Activated CD4-positive, alpha-beta T cell treated with anti-CD3 and anti-CD28 coated beads, Interleukin-2, amount 10 ng/mL, durations not matched to agents 24 days and 14 days (primary cell): ENCODE data around the gene DDX11. TPM values are rescaled to one million over a fixed set of nuclear protein-coding genes. Genes with fewer than 3 reads are reported as not detected.
A peak's percentile ranks its signal among the peaks of the same experiment; 100 is the strongest.
"Not testable (repeated sequence)": the region's sequence is repeated elsewhere in the genome, so short reads cannot be mapped to it uniquely, and the experiment has no call there.

Source experiments
- DNase-seq: peaks from one replicate; pipeline ENCODE4 v3.0.0; 2022
- H3K27ac Mint-ChIP-seq: one replicate; pipeline ENCODE4 v1.8.0; 2022; ENCODE audit warnings: mild to moderate bottlenecking, mixed read lengths
- H3K27me3 Mint-ChIP-seq: one replicate; pipeline ENCODE4 v1.8.0; 2022; ENCODE audit warnings: mixed read lengths
- H3K36me3 Mint-ChIP-seq: one replicate; pipeline ENCODE4 v1.8.0; 2022; ENCODE audit warnings: low read depth, mild to moderate bottlenecking, mixed read lengths
- H3K4me1 Mint-ChIP-seq: one replicate; pipeline ENCODE4 v1.8.0; 2021; ENCODE audit warnings: mixed read lengths
- H3K4me3 Mint-ChIP-seq: one replicate; pipeline ENCODE4 v1.8.0; 2022; ENCODE audit warnings: mild to moderate bottlenecking, moderate library complexity, mixed read lengths
- H3K9me3 Mint-ChIP-seq: one replicate; pipeline ENCODE4 v1.8.0; 2021; ENCODE audit warnings: mixed read lengths
- intact Hi-C: fragments of 100-400 bp; cut with micrococcal nuclease; formaldehyde crosslinking; loops from one replicate; pipeline ENCODE4 v1.15.1; 2023
- total RNA-seq: library from RNA; stranded (reverse); gene quantifications from 2 replicates; pipeline ENCODE4 v1.2.3, GENCODE V29; 2022

Gene DDX11
- total RNA-seq, 1 donor from 2014 or later, result 186 TPM

DNA sequence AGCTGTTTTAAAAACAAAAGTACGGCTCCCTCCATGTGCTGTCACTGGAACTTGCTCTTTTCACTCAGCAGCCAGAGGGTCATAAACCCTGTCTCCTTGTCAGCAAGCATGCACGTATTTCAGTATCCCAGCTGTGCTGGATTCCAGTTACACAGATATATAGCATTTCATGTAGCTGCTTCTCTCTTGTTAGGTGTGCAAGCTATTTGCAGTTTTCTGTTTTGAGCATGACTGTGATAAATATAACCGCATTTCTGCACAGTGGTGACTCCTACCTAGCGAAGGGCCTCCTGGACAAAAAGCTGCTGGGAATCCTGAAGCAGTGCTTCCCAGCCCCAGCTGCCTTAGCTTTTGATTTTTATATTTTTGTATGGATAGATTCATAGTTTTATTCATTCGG lies 24.7 kb downstream of the DDX11 start:
- DNase-seq, H3K27ac Mint-ChIP-seq, H3K4me1 Mint-ChIP-seq, H3K27me3 Mint-ChIP-seq, H3K4me3 Mint-ChIP-seq, intact Hi-C loops, H3K9me3 Mint-ChIP-seq: not testable (repeated sequence)
- H3K36me3 Mint-ChIP-seq, result peaks cover 20% of the 10 kb centered on the region

DNA sequence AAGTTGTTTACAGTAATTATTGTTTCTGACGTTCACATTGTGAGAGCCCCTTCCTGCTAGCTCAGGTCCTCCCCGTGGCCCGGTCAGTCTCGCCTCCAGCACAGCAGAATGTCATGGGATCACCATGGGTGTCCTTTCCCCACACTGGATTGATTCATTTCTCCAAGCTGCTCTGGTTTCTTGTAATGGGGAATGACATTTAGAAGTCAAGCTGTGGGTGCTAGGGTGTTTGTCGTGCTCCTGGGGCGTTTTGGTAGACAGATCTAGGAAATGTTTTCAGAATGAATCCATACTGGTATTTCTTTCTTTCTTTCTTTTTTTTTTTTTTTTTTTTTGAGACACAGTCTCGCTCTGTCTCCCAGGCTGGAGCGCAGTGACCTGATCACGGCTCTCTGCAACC lies 25.1 kb downstream of the DDX11 start:
- intact Hi-C loops, H3K9me3 Mint-ChIP-seq, H3K4me3 Mint-ChIP-seq, H3K27ac Mint-ChIP-seq, DNase-seq, H3K4me1 Mint-ChIP-seq, H3K27me3 Mint-ChIP-seq: not testable (repeated sequence)
- peaks cover 22% of the 10 kb centered on the region for H3K36me3 Mint-ChIP-seq

DNA sequence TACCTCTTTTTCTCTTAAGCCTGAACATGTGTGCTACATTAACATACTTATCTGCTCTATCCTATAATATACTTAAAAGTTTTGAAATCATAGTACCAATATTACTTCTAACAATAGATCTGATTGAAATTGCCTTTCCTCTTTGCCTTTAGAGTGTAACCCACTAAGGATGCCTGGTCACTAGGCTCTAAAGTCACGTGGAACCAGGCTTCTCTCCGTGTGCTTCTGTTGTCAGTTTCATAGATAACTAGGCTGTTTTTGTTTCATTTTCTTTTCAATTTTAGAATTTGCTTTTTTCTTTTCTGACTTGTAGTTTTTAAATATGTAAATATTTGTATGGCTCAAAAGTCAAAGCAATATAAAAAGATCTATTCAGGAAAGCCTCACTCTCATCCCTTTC lies 25.8 kb downstream of the DDX11 start:
- H3K4me3 Mint-ChIP-seq, H3K4me1 Mint-ChIP-seq, H3K9me3 Mint-ChIP-seq, H3K27ac Mint-ChIP-seq, DNase-seq, H3K27me3 Mint-ChIP-seq, intact Hi-C loops: not testable (repeated sequence)
- peaks cover 26% of the 10 kb centered on the region for H3K36me3 Mint-ChIP-seq

DNA sequence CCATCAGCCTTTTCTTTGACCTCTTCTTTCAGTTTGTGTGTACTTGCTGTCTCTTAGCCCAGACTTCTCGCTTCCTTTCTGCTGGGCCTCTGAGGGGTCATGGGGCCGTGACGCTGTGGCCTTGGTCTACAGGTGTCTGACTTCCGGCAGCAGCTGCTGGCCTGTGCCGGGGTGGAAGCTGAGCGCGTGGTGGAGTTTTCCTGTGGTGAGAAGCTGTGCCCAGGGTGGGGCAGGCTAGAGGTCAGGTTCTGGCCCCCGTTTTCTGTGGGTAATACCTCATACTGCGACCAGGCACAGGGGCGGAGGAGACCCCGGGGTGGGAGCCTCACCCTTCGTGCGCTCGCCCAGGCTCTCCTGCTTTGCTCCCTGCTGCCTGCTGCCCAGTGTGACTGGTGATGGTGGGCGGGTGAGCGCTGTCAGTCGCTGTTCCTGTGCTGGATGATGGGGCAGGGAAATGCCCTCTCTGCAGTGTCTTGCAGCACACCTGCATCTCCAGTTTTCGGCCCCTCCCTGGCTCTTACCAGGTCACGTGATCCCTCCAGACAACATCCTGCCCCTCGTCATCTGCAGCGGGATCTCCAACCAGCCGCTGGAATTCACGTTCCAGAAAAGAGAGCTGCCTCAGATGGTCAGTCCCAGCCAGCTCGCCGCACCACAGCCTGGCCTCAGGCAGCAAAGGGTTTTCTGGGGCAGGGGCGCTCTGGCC lies 27.0 kb downstream of the DDX11 start:
- intact Hi-C loops, H3K27me3 Mint-ChIP-seq, H3K4me3 Mint-ChIP-seq, H3K27ac Mint-ChIP-seq, DNase-seq, H3K9me3 Mint-ChIP-seq, H3K4me1 Mint-ChIP-seq: not testable (repeated sequence)
- H3K36me3 Mint-ChIP-seq, result peaks cover 23% of the 10 kb centered on the region

DNA sequence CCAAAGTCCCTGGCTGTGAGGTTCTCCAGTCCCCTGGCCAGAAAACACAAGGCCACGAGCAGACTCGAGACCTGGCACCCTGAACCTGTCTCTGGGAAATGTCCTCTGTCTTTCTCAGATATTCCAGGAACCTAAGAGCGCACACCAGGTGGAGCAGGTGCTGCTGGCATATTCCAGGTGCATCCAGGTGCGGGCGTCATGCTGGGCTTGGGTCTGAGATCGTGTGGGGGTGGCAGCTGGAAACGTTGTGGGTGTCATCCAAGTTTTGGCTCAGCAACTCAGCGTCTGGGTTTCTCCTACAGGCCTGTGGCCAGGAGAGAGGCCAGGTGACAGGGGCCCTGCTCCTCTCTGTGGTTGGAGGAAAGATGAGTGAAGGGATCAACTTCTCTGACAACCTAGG lies 28.5 kb downstream of the DDX11 start:
- intact Hi-C loops, H3K27me3 Mint-ChIP-seq, H3K4me1 Mint-ChIP-seq, H3K9me3 Mint-ChIP-seq, H3K4me3 Mint-ChIP-seq, H3K27ac Mint-ChIP-seq, DNase-seq: not testable (repeated sequence)
- H3K36me3 Mint-ChIP-seq, result peaks cover 16% of the 10 kb centered on the region

DNA sequence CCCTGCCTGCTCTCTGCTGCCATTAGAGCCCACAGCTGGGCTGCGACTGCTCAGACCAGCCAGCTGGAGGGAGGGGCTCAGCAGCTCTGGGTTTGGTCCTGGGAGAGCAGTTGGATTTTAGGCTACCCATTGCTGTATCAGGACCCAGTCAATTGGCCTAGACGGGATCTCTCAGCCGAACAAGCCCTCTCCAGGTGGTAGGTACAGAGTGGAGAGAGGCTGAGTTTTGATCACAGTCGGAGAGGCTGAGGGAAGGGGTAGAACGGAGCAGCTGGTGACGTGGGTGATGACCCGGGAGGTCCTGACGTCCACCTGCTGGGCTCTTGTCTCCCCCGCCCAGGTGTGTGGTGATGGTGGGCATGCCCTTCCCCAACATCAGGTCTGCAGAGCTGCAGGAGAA lies 28.9 kb downstream of the DDX11 start:
- H3K4me3 Mint-ChIP-seq, DNase-seq, H3K9me3 Mint-ChIP-seq, H3K4me1 Mint-ChIP-seq, H3K27me3 Mint-ChIP-seq, intact Hi-C loops, H3K27ac Mint-ChIP-seq: not testable (repeated sequence)
- H3K36me3 Mint-ChIP-seq, result peaks cover 15% of the 10 kb centered on the region

DNA sequence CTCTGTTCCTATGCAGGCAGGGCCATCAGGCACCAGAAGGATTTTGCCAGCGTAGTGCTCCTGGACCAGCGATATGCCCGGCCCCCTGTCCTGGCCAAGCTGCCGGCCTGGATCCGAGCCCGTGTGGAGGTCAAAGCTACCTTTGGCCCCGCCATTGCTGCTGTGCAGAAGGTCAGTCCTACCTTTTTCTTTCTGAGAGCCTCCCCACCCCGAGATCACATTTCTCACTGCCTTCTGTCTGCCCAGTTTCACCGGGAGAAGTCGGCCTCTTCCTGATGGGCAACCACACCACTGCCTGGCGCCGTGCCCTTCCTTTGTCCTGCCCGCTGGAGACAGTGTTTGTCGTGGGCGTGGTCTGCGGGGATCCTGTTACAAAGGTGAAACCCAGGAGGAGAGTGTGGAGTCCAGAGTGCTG lies 29.9 kb downstream of the DDX11 start:
- intact Hi-C loops, H3K27me3 Mint-ChIP-seq, H3K4me3 Mint-ChIP-seq, H3K27ac Mint-ChIP-seq, H3K9me3 Mint-ChIP-seq, DNase-seq, H3K4me1 Mint-ChIP-seq: not testable (repeated sequence)
- peaks cover 15% of the 10 kb centered on the region for H3K36me3 Mint-ChIP-seq

DNA sequence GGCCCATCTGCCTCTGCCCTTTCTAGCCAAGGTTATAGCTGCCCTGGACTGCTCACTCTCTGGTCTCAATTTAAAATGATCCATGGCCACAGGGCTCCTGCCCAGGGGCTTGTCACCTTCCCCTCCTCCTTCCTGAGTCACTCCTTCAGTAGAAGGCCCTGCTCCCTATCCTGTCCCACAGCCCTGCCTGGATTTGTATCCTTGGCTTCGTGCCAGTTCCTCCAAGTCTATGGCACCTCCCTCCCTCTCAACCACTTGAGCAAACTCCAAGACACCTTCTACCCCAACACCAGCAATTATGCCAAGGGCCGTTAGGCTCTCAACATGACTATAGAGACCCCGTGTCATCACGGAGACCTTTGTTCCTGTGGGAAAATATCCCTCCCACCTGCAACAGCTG lies 30.6 kb downstream of the DDX11 start:
- H3K4me3 Mint-ChIP-seq, H3K9me3 Mint-ChIP-seq, H3K27me3 Mint-ChIP-seq, H3K27ac Mint-ChIP-seq, DNase-seq, intact Hi-C loops, H3K4me1 Mint-ChIP-seq: not testable (repeated sequence)
- peaks cover 13% of the 10 kb centered on the region for H3K36me3 Mint-ChIP-seq

DNA sequence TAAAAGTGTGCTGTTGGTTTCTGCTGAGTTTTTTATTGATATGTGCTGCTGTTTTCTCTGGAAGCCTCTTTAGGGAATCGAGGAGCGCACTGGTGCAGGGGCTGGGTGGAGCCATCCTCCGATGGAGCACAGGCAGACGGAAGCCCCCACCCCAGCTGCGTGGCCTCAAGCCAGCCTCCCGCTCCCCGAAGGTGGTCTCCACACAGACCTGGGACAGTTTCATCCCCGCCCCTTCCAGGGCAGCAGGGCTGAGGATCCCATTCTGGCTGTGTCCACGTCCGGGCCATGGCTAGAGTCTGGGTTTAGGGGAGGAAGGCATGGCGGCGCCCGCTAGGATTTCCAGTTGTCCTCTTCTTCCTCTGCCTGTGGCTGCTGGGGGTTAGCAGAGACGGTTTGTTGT lies 31.1 kb downstream of the DDX11 start:
- H3K27me3 Mint-ChIP-seq, H3K27ac Mint-ChIP-seq, H3K4me1 Mint-ChIP-seq, intact Hi-C loops, H3K4me3 Mint-ChIP-seq, H3K9me3 Mint-ChIP-seq: not testable (repeated sequence)
- peaks cover 13% of the 10 kb centered on the region for H3K36me3 Mint-ChIP-seq
- DNase-seq, result peak; percentile 53

DNA sequence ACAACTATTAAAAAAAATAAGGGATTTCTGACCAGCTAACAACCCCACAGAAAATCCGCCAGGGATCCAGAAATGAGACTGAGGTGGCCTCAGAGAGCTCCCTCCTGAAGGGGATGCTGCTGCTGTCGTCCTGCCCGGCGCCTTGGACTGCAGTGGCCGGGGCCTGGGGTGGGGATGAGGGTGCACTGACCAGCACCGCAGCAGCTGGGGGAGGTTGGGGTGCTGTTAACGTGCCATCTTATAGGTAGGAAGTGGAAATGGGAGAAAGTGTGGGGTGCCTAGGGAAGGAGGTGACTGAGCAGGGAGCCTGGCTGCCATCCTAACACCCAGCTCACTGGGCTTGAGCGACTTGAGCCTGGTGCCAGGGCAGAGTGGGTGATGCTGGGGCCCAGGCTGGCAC lies 32.0 kb downstream of the DDX11 start:
- Mint-ChIP-seq H3K4me1 (no peaks in the 10 kb centered on the region), H3K36me3 (peaks cover 11% of the 10 kb centered on the region), H3K9me3 (no peaks in the 10 kb centered on the region), H3K4me3 (no peak overlapping the region), H3K27me3 (peaks cover 2% of the 10 kb centered on the region), H3K27ac (no peak overlapping the region)
- DNase-seq, result no peak
- intact Hi-C loops, result no loop called here

DNA sequence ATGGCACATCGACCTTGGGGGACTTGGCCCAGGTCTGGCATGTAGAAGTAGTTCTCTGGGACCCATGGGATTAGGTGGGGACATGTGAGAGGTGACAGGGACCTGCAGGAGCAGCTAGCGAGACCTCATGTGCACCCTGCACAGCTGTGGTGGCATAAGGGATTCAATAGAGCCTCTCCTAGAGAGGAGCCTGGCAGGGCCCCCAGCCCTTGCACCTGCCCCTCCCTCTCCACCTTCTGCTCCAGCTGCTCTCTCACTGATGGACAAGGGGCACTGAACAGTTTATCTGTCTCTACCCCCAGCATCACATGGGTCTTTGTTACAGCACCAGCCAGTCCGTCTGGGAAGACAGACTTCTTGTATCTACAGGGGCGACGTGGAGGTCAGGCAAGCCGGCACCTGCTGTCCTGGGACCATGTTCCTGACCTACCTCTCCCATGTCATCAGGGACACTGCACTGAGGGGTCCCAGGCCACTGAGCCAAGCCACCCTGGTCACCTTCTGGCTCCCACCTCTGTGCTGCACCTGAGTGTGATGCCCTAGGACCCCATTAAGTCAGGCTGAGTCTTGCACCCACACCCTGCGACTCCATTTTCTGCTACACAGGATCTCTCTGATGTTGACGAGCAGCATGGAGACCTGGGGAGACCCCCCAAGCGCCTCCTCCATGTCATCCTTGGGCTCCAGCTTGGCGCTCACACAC lies 32.6 kb downstream of the DDX11 start:
- Mint-ChIP-seq H3K4me3 (no peak overlapping the region), H3K36me3 (peaks cover 11% of the 10 kb centered on the region), H3K4me1 (no peaks in the 10 kb centered on the region), H3K27me3 (peaks cover 2% of the 10 kb centered on the region), H3K27ac (no peak overlapping the region), H3K9me3 (no peaks in the 10 kb centered on the region)
- intact Hi-C loops, result no loop called here
- peak; percentile 48 for DNase-seq

DNA sequence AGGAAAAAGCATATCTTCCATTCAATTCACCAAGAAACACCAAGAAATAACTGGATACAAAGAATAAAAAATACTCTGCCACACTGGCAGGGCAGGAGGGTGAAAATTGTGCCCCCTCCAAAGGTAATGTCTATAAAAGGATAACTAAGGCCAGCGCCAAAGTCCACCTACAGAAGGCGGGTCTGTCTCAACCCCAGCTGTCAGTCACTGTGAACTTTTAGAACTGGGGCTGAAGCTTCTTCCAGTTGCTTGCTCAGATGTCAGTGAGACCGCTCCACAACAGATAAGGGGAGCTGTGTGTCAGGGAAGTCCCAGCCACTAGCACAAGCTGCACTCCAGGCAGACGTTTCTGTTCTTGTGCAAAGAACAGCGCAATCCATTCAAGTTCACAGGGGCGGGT lies 36.1 kb downstream of the DDX11 start:
- DNase-seq, H3K27me3 Mint-ChIP-seq, H3K4me1 Mint-ChIP-seq, H3K27ac Mint-ChIP-seq, H3K36me3 Mint-ChIP-seq, H3K4me3 Mint-ChIP-seq, intact Hi-C loops, H3K9me3 Mint-ChIP-seq: not testable (repeated sequence)

DNA sequence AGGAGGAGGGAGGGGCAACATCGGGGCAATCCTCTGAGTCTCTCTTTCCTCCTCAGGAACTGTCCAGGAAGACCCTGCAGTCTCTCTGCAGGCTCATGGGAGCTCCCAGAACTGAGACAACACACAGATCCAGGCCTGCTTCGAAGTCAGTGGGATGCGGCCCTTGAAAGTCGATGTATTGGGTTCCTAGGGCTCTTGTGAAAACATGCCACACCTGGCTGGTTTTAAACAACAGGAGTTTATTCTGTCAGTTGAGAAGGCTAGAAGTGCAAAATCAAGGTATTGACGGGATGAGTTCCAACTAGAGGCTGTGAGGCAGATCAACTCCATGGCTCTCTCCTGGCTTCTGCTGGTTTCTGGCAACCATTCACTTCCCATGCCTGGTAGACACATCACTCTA lies 36.6 kb downstream of the DDX11 start:
- H3K4me1 Mint-ChIP-seq, H3K36me3 Mint-ChIP-seq, H3K9me3 Mint-ChIP-seq, intact Hi-C loops, H3K4me3 Mint-ChIP-seq, DNase-seq, H3K27ac Mint-ChIP-seq: not testable (repeated sequence)
- peaks cover 13% of the 10 kb centered on the region for H3K27me3 Mint-ChIP-seq

DNA sequence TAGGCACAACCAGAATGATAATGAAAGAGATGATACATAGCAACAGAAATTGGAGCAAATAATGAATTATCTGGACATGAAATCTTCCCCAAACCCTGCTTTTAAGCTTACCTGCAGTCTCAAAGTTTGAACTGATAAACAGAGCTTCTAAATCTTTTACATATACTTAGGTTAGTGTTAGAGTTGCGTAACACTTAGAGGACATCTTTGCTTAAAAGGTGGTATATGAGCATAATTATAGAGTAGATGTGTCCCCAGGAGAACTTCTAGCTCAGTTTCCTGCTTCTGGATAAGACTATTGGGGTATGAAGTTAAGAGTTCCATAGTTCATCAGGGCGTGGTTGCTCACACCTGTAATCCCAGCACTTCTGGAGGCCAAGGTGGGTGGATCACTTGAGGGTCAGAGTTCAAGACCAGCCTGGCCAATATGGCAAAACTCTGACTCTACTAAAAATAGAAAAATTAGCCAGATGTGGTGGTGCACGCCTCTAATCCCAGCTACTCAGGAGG lies 41.5 kb downstream of the DDX11 start:
- peaks cover 28% of the 10 kb centered on the region for H3K27me3 Mint-ChIP-seq
- H3K4me3 Mint-ChIP-seq, H3K36me3 Mint-ChIP-seq, H3K27ac Mint-ChIP-seq, H3K4me1 Mint-ChIP-seq, DNase-seq, H3K9me3 Mint-ChIP-seq, intact Hi-C loops: not testable (repeated sequence)

DNA sequence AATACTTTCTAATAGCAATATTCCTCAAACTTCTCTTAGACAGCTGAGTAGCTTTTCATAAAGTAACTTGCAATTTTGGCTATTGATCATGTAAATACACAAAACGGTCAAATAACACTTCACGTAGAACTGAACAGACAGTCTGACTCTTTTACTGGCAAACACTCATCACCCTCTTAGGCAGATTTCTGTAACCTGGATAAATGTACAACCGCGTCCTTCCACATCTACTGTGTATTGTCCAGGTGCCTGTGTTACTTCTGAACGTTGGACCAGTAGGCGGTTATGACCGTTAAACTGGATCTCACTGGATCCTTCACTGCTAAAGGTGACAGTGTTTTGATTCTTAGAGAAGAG lies 43.2 kb downstream of the DDX11 start:
- H3K36me3 Mint-ChIP-seq, H3K9me3 Mint-ChIP-seq, H3K4me1 Mint-ChIP-seq, intact Hi-C loops, DNase-seq, H3K27ac Mint-ChIP-seq: not testable (repeated sequence)
- H3K27me3 Mint-ChIP-seq, result peaks cover 30% of the 10 kb centered on the region
- peak overlapping the region; percentile 77 for H3K4me3 Mint-ChIP-seq
